Ovary (tissue), 9 donors: ENCODE data around the gene GBX2. TPM values are rescaled to one million over a fixed set of nuclear protein-coding genes. Genes with fewer than 3 reads are reported as not detected.
A peak's percentile ranks its signal among the peaks of the same experiment; 100 is the strongest.

Experiments
- DNase-seq, 5 donors: peaks; one replicate each; pipeline ENCODE4 v3.0.0-alpha.2; 2019 to 2020
- H3K27ac ChIP-seq, 2 donors: fragments of 200-600 bp; one replicate each; pipeline versions ENCODE4 v1.5.1 to v1.8.0; 2019 to 2022
- H3K27me3 ChIP-seq: fragments of 200-600 bp; one replicate; pipeline ENCODE4 v1.8.0; 2022
- H3K36me3 ChIP-seq: fragments of 200-600 bp; sonication (generic); one replicate; pipeline ENCODE4 v1.5.1; 2019
- H3K4me1 ChIP-seq: one replicate; pipeline ENCODE4 v1.8.1; 2013; ENCODE audit warnings: mild to moderate bottlenecking, moderate library complexity; ENCODE audit not compliant: insufficient read depth
- H3K4me3 ChIP-seq: fragments of 200-600 bp; sonication (generic); one replicate; pipeline ENCODE4 v1.5.1; 2017
- H3K9me3 ChIP-seq, 2 donors: fragments of 200-600 bp in 1 of 2; sonication (generic) in 1 of 2; one replicate each; pipeline versions ENCODE4 v1.5.1 to v1.8.1; 2013 to 2019; ENCODE audit warnings: mild to moderate bottlenecking in 1 of 2, moderate library complexity in 1 of 2
- EP300 ChIP-seq: sonication (generic); formaldehyde crosslinking; IDR thresholded peaks from one replicate; pipeline ENCODE4 v1.6.1; 2017; ENCODE audit warnings: antibody characterized with exemption
- POLR2A ChIP-seq: fragments of 450-650 bp; IDR thresholded peaks from one replicate; pipeline ENCODE4 v1.6.1; 2017; ENCODE audit warnings: antibody characterized with exemption, mild to moderate bottlenecking, moderate library complexity
- WGBS, 3 donors: extraction: QIAGEN DNeasy Blood & Tissue Kit in 1 of 3; methylation state at CpG; one replicate each; pipeline versions ENCODE4 v1.1.5 to v1.1.7; 2013 to 2017; 5-methylcytosine and 5-hydroxymethylcytosine counted together
- intact Hi-C, 4 donors: fragments of 100-400 bp; cut with DNase I; formaldehyde crosslinking; loops; one replicate each; pipeline versions ENCODE4 v1.11.0 to v1.15.1; 2022 to 2023
- polyA plus RNA-seq, 2 donors: library from polyadenylated mRNA; stranded (reverse); fragments of 200-250 nt in 1 of 2; fragments of 350-450 nt in 1 of 2; fragmentation: Illumina TruSeq in 1 of 2; extraction: RNeasy Lipid Tissue Mini Kit (QIAGEN cat#74804) in 1 of 2; gene quantifications; one replicate each; pipeline ENCODE4 v1.2.3, GENCODE V29; 2013 to 2014
- total RNA-seq, 7 donors: library from RNA; depleted of rRNA in 2 of 7; stranded (reverse); fragments of >200 nt in 2 of 7; fragmentation: NEBNext Ultra II Directional in 3 of 7; extraction: Animal tissue kit (Norgen Biotek cat#: 25700) in 3 of 7; gene quantifications; one replicate each; pipeline versions ENCODE4 v1.1.0 to v1.2.4, GENCODE V29; 2016 to 2023
- TF ChIP-seq, protein P1 (sequence below), 3 donors: fragments of 450-650 bp in 2 of 3; fragments of 200-600 bp in 1 of 3; IDR thresholded peaks; one replicate each; pipeline versions ENCODE4 v1.5.1 to v1.8.0; 2016 to 2022; ENCODE audit warnings: antibody characterized with exemption in 3 of 3, mild to moderate bottlenecking in 1 of 3
- donor health status: DM: no; HTN: no; CAD: no; lungs with moderate emphysema.
- donor health status: DM: no; HTN: no; CAD: no.
- donor health status: Bipolar disorder and iron deficiency.
- donor health status: DM: yes; HTN: yes; CAD: no.
- donor health status: DM: no; HTN: no; CAD: no.
- donor health status: DM: yes; HTN: yes; CAD: no.

The GBX2 gene
- total and polyA plus RNA-seq, 9 donors: not detected

DNA sequence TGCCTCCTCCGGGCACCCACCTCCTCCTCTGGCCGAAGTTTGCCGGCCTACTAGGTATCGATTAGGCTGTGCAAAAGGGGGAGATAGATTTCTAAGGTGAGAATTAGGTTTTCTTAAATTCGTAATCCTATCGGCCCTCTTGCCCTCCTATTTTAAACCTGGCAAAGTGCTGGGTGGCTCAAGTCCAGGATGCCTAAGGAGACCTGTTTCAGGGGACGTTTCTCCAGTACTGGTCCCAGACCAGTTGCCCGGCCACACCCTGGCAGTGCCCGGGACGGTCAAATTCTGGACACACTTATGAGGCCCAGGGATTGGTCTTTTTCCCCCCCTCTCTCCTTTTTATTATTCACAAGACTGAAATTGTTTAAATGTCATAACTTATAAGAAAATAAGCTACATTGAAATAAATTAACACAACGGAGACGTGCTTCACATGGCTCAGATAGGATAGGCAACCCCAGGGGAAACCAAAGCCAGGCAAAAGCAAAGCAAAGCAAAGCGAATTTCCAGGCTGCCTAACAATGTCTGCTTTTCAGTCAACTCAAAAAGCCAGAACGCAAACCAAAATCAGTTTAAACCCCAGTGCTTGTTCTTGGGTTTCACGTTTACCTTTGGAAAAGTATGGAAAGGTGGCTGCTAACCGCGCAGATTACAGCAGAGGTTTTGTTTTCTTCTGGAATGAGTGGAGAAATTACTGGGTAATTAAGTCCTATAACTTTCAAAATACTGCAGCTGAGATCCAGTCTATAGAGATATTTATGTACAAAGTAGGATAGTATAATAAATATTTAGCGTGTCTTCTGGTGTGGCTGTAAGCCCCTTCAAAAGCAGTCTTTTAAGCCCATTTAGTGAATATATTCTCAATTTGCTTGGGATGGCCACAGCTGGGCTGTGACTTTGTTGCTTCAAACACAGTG is 3.0 kb downstream of the GBX2 start:
- H3K4me1 ChIP-seq: peaks cover 11% of the 10 kb centered on the region
- H3K27ac ChIP-seq: no peak overlapping the region
- no peak for DNase-seq
- peaks cover 5% of the 10 kb centered on the region for H3K27me3 ChIP-seq
- H3K36me3 ChIP-seq: no peaks in the 10 kb centered on the region
- no peaks in the 10 kb centered on the region for H3K9me3 ChIP-seq
- TF ChIP-seq, protein P1, sequence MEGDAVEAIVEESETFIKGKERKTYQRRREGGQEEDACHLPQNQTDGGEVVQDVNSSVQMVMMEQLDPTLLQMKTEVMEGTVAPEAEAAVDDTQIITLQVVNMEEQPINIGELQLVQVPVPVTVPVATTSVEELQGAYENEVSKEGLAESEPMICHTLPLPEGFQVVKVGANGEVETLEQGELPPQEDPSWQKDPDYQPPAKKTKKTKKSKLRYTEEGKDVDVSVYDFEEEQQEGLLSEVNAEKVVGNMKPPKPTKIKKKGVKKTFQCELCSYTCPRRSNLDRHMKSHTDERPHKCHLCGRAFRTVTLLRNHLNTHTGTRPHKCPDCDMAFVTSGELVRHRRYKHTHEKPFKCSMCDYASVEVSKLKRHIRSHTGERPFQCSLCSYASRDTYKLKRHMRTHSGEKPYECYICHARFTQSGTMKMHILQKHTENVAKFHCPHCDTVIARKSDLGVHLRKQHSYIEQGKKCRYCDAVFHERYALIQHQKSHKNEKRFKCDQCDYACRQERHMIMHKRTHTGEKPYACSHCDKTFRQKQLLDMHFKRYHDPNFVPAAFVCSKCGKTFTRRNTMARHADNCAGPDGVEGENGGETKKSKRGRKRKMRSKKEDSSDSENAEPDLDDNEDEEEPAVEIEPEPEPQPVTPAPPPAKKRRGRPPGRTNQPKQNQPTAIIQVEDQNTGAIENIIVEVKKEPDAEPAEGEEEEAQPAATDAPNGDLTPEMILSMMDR (IDR thresholded peaks at IDR 0.05): no peak
- TF ChIP-seq POLR2A (no peak), EP300 (no peak)
- H3K4me3 ChIP-seq: no peak overlapping the region
- 27 to 34% (median 28%) methylated on average over 18 of the region's 18 CpGs for WGBS, 3 donors
- intact Hi-C loops: no loop called here

DNA sequence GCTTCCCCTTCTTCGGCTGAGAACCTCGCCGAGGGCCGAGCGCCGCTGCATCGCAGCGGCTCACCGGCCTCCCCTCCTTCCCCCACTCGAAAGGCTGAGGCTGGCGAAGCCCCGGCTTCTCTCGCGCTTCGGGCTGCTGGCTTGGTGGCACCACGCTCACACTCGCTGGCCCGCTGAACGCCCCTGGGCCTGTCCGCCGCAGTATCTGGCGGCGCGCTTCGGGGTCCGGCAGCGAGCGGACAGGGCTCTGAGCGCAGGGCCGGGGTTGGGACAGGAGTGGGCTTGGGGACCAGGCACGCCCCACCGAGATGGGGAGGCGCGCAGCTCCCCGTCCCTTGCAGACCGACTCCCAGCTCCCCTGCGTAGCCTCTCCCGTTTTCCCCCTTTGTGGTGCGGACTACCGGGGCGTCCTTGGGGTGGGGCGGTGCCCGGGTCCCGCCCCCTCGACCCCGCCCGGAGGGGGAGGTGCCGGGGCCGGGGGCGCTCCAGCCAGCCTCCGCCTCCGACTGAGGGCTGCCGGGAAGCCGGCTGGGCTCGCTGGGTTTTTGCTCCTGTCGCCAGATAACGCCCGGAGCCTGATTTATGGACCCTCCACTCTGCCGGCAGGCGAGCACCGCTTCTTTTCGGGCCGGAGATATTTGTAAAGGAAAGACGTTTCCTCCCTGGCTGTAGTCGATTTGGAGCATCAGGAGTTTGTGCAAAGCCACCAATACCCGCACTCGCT is 3.8 kb downstream of the GBX2 start:
- H3K27me3 ChIP-seq: peaks cover 5% of the 10 kb centered on the region
- 0 to 2% (median 1%) methylated on average over 47 to 67 of the region's 67 CpGs for WGBS, 3 donors
- TF ChIP-seq POLR2A: no peak
- TF ChIP-seq EP300: no peak
- TF ChIP-seq, protein P1 (IDR thresholded peaks at IDR 0.05): no peak
- H3K4me1 ChIP-seq: peaks cover 11% of the 10 kb centered on the region
- no peak overlapping the region for H3K27ac ChIP-seq
- H3K36me3 ChIP-seq: no peaks in the 10 kb centered on the region
- no peaks in the 10 kb centered on the region for H3K9me3 ChIP-seq
- intact Hi-C loops: no loop called here
- peak overlapping the region; percentile 2 for H3K4me3 ChIP-seq
- peak in 1 of 5 donors; percentile 34 for DNase-seq

DNA sequence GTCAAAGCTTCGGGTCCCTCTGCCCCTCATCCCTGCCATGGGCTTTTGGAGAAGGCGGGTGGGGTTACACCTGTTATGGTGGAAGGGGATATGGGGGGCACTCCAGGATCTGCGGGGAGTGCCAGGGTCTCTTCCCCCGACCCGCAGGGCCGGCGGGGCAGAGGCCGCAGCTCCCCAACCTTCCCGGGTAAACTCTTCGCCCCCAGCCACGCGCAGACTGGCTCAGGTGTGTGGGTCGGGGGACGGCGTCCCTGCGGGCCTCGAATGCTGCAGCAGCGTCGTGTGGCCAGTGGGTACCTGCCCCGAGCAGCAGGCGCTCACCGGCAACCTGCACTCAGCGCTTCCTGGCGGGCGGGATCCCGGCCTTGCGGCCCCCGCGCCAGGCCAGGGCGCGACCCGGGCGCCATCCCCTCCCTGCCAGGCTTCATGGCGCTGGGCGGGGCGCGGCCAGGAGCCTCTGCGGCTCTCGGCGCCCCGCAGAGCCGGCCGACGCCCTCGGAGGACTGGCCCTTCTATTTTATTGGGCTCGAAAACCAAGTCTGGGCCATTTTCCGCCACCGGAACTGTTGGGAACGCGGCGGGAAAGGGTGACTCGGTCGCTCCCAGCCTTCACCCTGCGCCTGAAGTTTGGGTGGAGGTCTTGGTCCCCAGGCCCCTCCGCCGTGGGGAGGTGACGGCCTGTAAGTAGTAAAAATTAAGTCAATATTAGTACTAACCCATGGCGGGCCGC is 4.5 kb downstream of the GBX2 start:
- 5 to 21% (median 9%) methylated on average over 28 to 59 of the region's 59 CpGs for WGBS, 3 donors
- Histone ChIP-seq H3K4me3 (peak overlapping the region; percentile 7), H3K27me3 (peaks cover 2% of the 10 kb centered on the region), H3K36me3 (no peaks in the 10 kb centered on the region), H3K27ac (no peak overlapping the region), H3K4me1 (peaks cover 11% of the 10 kb centered on the region), H3K9me3 (no peaks in the 10 kb centered on the region)
- DNase-seq: no peak
- TF ChIP-seq EP300: no peak
- TF ChIP-seq, protein P1 (IDR thresholded peaks at IDR 0.05): no peak
- intact Hi-C loops: no loop called here

DNA sequence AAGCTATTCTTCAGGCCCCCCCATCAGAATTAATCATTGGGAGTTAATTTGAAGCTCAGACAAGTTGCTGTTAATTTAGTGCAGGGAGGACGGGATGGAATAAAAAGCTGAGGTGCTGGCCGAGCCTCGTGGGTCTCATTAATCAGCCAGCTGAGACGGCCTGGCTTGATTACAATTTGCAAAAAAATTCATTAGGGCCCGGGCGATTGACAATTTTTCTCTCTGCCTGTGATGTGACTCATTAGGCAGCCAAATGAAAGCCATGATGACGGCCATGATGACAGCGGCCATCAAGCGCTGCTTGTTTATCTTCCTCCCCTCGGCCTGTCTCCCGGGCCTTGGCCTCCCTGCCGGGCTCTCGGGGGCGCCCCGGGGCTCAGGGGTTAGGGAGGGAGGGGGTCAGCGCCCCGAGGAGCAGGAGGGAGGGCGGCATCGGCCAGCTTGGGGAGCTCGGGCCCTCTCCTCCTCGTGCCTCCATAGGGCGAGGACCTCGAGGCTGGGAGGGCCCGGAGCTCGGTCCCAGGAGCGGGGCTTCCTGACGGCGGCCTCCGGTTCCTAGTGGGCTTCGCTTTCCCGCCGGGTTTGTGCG is 5.2 kb downstream of the GBX2 start:
- intact Hi-C loops: no loop called here
- Histone ChIP-seq H3K36me3 (no peaks in the 10 kb centered on the region), H3K9me3 (no peaks in the 10 kb centered on the region), H3K27ac (no peak overlapping the region), H3K27me3 (no peaks in the 10 kb centered on the region), H3K4me3 (no peak overlapping the region), H3K4me1 (peaks cover 10% of the 10 kb centered on the region)
- 46 to 68% (median 50%) methylated on average over 29 to 33 of the region's 33 CpGs for WGBS, 3 donors
- TF ChIP-seq, protein P1 (IDR thresholded peaks at IDR 0.05): no peak
- no peak for TF ChIP-seq EP300
- TF ChIP-seq POLR2A: no peak
- no peak for DNase-seq
